ENCODE measurements around the gene RBMS1. TPM values are rescaled to one million over a fixed set of nuclear protein-coding genes. Genes with fewer than 3 reads are reported as not detected.

The RBMS1 gene
- total and polyA plus RNA-seq, 2 of the 4 experiments (the other 2 are of a cell fraction) = 43.5 to 64.9 TPM

DNA sequence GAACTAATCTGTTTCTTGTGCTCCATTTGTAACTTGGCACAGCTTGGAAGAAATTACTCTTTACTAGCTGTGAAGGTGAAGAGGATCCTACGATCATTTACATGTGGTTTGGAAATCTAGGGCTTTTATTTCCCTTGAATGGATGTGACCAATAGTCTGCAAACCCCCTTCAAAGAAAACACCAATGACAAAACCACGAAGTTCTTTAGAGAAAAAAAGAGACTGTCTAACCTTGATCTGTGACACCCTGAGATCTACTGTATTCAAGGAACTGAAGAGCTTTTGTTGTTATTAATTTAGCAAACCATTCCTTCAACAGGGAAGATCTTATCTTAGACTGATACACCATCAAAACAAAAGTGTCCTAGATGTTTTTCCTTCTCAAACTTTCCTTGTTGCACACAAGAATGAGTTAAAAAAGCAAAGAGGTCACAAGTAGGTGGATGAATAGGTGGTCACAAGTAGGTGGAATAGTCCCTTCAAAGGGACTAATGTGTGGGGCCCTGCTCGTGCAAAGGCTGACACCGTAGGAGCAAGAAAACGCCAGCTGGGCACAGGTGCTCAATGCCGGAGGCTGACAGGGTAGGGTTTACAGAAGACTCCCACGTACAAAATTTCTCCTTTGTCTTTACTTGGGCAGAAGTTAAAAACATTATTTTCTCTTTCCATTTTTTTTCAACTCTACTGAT is 197.9 kb downstream of the RBMS1 start:
- H2BK20ac ChIP-seq (ENCODE audit: low read depth, low read length) = peak overlapping the region; percentile 30; the same call in 1 of the 2 replicates
- peak overlapping the region; percentile 67 for H3K14ac ChIP-seq (replicated peaks; ENCODE audit: low read depth, low read length)
- peaks cover 33% of the 10 kb centered on the region for H3K9me1 ChIP-seq (ENCODE audit: insufficient read depth, low read length)
- H3K27me3 ChIP-seq (ENCODE audit: control insufficient read depth, insufficient read depth, low read length) = no peaks in the 10 kb centered on the region
- H3K4me3 ChIP-seq (ENCODE audit: insufficient read depth, low read depth, low read length) = no peak overlapping the region
- peak overlapping the region; percentile 34; the same call in 1 of the 2 replicates for H3K4me2 ChIP-seq (ENCODE audit: low read depth, low read length)
- peaks cover 8% of the 10 kb centered on the region; the same call in 1 of the 2 replicates for H4K20me1 ChIP-seq (ENCODE audit: insufficient read depth, low read length)
- peaks cover 51 to 83% of the 10 kb centered on the region in 2 experiments for H3K79me1 ChIP-seq (ENCODE audit: low read depth in 1 of 2, low read length in 2 of 2)
- H3K56ac ChIP-seq (ENCODE audit: extremely low read depth, insufficient read depth, low read length) = no peak overlapping the region
- H3K9me3 ChIP-seq (ENCODE audit: control insufficient read depth, insufficient read depth, low read length) = no peaks in the 10 kb centered on the region
- no peak overlapping the region for H3K9ac ChIP-seq (ENCODE audit: low read depth, low read length)
- BruUV-seq (replicated peaks) = no TSS peak
- H3K27ac ChIP-seq (ENCODE audit: insufficient read depth, low read length) = peak overlapping the region; percentile 9; the same call in 1 of the 2 replicates
- peak overlapping the region; percentile 37; the same call in 1 of the 2 replicates for H4K5ac ChIP-seq (ENCODE audit: low read depth, low read length)
- no peak overlapping the region for H3K23ac ChIP-seq (ENCODE audit: low read depth, low read length)
- no CpG with 5 or more reads among the region's 7 CpGs for WGBS, 2 experiments (ENCODE audit: extremely low coverage in 2 of 2, insufficient read length in 1 of 2)
- no peak overlapping the region for H2AK9ac ChIP-seq (replicated peaks; ENCODE audit: low read depth, low read length, poor library complexity)
- peak overlapping the region; percentile 86 for H2BK5ac ChIP-seq (ENCODE audit: low read depth, low read length, poor library complexity, severe bottlenecking)
- H3K18ac ChIP-seq (ENCODE audit: low read depth, low read length) = peak overlapping the region; percentile 46
- intact Hi-C loops (cut with micrococcal nuclease) (no loop called here), in situ Hi-C loops (cut with MboI; ENCODE audit: low sequenced_read_pairs) (no loop called here), dilution Hi-C loops (cut with HindIII; ENCODE audit: low sequenced_read_pairs, unreplicated experiment) (no loop called here)
- ChIA-PET CTCF (interaction anchor here (0.7 kb wide), 1 partner anchor 109 kb away, joined by 4 read pairs; no protein-coding TSS in a partner anchor), POLR2A (ENCODE audit: unreplicated experiment) (no interaction called here)
- H3K4me1 ChIP-seq (ENCODE audit: control insufficient read depth, insufficient read depth, low read length) = peaks cover 38% of the 10 kb centered on the region
- peaks cover 39% of the 10 kb centered on the region for H3K36me3 ChIP-seq (ENCODE audit: control insufficient read depth, insufficient read depth, low read length)
- DNase-seq (no peak), ATAC-seq (ENCODE audit: low read depth) (no peak)
- peak overlapping the region in 1 of 2 experiments; percentile 28; a peak in 2 of 4 replicates for H4K8ac ChIP-seq (ENCODE audit: low read depth in 2 of 2, low read length in 2 of 2)
- no peak overlapping the region for H4K91ac ChIP-seq (ENCODE audit: insufficient read depth, low read depth, low read length)
- H2BK15ac ChIP-seq (ENCODE audit: low read depth, low read length) = 0 out of 3 replicates have a peak overlapping the region, but pooled peaks have one; percentile 9
- H2AK5ac ChIP-seq (ENCODE audit: low read depth, low read length) = peak overlapping the region; percentile 46; the same call in 1 of the 2 replicates
- H2AFZ ChIP-seq (replicated peaks; ENCODE audit: low read length, poor library complexity) = no peak overlapping the region
- TF ChIP-seq SMC3 (IDR thresholded peaks at IDR 0.05; ENCODE audit: low read depth, low read length) (no peak), FOS (IDR thresholded peaks at IDR 0.05; ENCODE audit: low read depth, low read length) (no peak), CHD1 (IDR thresholded peaks at IDR 0.05; ENCODE audit: low read depth, low read length) (no peak), MAZ (IDR thresholded peaks at IDR 0.05; ENCODE audit: borderline replicate concordance, low read depth, low read length) (no peak), NFE2L2 (IDR thresholded peaks at IDR 0.05; ENCODE audit: low read depth, low read length) (no peak)
- no peak overlapping the region for H3K4ac ChIP-seq (ENCODE audit: low read depth, low read length)
- H2BK120ac ChIP-seq (ENCODE audit: low read depth, low read length) = peak overlapping the region; percentile 41

Measured in IMR-90 (cell line).